ENCODE data around the gene KIAA0513.
"Not testable (repeated sequence)": the region's sequence is repeated elsewhere in the genome, so short reads cannot be mapped to it uniquely, and the experiment has no call there.

The KIAA0513 gene

DNA sequence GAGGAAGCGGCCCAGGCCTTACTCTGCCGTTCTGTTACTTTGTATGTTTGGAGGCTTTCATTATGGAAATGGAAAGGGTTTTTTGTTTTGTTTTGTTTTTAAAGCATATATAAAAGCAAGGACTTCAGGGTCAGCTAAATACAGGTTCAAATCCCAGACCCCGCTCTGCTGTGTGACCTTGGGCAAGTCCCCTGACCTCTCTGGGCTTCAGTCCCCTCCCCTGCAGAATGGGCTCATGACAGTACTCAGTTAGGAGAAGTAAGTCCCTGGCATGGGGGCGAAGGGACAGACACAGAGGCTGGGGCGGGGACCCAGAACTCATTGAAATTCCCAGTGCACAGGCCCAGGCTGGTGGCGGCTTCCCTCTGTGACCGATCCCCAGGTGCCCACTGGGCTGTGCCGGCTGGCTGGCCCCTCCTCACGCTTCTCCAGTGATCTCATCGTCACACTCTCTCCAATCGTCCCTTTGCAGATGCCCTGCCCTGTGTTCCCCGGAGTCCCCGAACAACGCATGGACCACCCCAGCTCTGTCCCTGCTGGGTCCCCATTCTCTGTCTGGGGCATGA is 85.7 kb downstream of the KIAA0513 start:
- DNase-seq (ENCODE audit: low read depth) = no peak

DNA sequence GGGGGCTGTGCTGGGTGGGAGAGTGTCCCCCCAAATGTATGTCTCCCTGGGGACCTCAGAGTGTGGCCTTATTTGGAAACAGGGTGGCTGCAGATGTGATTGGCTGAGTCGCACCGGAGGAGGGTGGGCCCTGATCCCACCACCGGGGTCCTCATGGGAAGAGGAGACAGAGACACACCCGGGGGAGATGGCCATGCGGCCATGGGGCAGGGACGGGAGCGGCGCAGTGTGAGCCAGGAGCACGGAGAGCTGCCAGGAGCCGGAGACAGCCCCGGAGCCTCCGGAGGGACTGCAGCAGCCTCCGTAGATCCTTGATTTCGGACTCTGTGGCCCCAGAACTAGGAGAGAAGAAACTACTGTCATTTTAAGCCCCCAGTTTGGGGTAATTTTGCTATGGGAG is 86.3 kb downstream of the KIAA0513 start:
- DNase-seq (ENCODE audit: low read depth) = no peak

DNA sequence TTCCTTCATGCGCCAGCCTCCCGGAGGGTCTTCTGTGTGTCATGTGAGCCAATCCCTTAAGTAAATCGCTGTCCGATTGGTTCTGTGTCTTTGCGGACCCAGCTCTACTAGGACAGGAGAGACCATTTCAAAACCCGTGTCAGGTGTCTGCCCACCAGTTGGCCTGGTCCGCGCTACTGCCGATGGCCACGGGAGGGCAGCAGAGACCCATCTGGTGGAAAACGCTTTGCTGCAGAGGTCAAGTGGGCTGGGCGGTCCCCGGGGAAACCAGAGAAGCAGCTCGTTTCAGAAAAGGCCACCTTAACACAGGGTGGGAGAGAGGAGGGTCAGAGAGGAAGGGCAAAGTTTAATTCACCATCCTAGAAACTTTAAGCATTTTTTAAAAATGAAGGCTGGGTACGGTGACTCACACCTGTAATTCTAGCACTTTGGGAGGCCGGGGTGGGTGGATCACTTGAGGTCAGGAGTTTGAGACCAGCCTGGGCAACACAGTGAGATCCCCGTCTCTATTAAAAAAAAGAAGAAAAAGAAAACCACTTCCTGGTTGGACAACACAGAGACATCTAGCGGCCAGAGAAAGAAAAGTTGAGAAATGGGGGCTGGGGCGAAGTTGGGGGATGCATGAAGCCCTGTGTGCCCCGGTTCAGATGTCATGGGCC is 87.4 kb downstream of the KIAA0513 start:
- DNase-seq (ENCODE audit: low read depth) = peak; percentile 51

DNA sequence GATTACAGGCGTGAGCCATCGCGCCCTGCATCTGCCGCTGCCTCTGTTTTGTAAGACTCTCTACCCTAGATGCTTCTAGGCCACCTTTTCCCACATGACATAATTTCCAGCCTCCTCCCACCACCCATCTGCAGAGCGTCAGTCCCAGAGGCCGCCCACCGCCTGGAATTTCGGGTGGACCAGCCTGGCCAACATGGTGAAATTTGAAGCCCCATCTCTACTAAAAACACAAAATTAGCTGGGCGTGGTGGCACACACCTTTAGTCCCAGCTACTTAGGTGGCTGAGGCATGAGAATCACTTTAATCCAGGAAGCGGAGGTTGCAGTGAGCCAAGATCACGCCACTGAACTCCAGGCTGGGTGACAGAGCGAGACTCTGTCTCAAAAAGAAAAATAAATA is 89.8 kb downstream of the KIAA0513 start:
- DNase-seq (ENCODE audit: low read depth) = no peak

DNA sequence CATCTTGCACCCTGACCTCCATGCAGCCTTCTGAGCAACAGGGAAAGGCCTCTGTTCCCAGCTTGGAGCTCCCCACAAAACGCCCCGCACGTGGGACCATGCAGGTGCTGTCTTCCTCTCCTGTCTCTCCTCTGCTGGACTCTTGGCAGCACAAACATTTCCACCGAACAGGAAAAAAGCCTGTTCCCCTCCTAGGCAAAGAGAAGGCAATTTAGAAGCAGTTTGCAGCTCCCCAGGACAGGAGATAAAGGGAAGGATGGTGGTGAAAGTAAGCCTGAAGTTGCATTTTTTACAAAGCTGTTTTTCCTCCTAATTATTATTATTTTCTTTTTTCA is 92.4 kb downstream of the KIAA0513 start:
- no peak for DNase-seq (ENCODE audit: low read depth)

DNA sequence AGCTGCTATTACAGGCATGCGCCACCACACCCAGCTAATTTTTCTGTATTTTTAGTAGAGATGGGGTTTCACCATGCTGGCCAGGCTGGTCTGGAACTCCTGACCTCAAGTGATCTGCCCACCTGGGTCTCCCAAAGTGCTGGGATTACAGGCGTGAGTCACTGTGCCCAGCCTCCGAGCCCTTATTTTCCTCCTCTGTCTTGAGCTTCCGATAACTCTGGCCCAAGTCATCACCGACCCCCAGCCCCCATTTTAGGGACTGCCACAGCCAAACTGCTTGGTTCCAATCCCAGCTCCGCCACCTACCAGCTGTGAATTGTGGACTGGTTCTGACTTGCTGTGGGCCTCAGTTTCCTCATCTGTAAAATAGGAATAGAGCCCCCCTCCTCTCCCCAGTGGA is 95.8 kb downstream of the KIAA0513 start:
- not testable (repeated sequence) for DNase-seq (ENCODE audit: low read depth)

DNA sequence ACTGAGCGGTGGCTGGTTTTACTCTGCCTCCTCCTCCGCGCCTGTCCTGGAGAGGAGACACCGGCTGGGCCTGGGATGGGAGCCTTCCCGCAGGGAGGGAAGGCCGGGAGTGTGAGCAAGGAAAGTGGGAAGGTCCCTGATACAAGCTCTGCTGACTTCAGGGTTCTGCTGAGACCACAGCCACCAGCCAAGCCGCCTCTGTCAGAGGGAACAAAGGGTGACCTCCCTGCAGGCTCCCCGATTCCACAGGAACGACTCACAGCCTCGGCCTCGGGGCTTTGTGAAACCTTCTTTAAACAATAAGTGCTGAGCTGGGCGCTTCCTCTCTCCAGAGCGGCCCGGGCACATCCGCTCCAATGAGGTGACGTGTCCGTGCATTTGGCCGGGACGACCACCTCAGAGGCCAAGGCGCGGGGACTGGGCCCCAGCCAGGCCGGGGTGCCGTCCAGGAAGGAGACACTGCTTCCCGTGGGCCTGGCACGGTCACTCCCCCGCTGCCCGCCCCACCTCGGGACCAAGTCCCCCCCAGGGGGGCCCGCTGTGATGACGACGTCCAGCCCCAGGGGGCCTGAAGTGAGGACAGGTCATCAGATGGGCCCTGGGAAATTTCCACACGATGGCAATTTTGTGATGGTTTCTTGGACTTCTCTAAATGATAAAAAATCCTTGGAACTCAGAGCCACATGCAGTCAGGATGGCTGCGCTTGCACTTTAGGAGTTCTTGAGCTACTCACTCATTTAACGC is 96.5 kb downstream of the KIAA0513 start:
- no peak for DNase-seq (ENCODE audit: low read depth)

DNA sequence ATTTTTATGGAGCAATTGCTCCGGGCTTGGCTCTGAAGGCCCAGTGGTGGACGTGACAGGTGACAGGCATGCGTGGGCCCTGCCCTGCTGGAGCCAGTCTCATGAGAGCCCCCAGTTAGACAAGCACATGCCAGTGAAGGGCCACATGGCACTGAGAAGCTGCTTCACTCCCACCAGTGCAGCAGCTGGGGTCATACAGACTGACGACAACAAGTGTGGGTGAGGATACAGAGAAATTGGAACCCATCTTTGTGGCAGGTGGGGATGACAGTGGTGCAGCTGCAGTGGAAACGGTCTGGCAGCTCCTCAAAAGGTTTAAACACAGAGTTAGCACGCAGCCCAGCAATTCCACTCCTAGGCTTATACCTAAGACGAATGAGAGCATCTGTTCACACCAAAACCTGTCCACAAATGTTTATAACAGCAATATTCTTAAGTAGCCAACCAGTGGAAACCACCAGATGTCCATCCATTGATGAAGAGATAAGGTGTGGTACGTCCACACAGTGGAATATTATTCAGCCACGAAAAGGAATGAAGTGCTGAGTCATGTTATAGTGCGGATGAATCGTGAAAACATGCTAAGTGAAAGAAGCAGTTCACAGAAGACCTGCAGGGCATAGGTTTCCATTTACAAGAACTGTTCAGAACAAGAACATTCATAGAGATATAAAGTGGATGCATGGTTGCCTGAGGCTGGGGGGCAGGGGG is 97.2 kb downstream of the KIAA0513 start:
- no peak for DNase-seq (ENCODE audit: low read depth)

DNA sequence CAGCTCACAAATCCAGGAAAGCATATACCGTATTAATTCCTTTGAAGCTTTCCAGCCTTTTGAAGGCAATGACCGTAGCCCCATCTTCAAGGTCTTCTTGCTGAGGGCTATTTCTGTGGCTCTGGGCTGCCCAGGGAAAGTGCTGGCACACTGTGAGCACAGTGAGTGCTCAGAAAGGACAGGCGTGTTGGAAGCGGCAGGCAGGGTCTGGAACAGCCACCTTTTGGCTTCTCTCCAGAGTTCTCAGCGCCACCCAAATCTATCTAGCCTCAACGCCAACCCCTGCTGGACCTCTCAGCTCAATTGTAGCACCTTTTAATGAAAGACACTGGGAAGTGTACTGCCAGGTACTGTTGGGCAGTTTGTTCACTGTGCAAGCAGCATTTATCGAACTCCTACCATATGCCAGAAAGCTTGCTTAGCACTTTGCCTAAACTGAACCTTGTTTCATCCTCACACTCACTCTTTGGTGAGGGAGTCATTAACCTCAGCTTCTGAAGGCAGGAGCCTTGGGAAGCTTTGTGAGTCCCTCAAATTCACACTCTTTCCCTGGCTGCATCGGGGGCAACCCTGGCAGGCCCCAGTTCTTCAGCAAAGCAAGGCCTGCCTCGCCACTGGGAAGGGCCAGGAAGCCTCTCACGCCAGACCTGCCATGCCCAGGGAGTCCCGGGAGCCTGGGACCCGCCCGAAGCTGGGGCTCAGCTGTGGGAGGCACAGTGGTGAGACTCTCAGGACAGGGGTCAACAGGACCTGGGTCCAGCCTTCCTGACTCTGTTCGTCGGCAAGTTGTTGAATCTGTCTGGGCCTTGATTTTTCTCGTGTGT is 98.2 kb downstream of the KIAA0513 start:
- no peak for DNase-seq (ENCODE audit: low read depth)

DNA sequence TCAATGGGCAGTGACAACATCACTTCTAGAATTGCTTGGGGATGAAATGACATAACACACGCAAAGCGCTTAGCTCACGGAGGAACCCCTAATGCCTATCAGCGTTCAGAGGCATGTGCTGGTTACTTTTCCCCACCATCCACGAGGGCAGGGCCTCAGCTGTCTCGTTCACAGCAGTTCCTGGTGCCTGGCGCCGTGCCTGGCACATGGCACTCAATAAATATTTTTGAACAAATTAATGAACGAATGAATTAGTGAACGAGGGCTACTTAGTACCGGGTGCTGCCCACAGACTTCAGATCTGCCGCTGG is 98.8 kb downstream of the KIAA0513 start:
- no peak for DNase-seq (ENCODE audit: low read depth)

DNA sequence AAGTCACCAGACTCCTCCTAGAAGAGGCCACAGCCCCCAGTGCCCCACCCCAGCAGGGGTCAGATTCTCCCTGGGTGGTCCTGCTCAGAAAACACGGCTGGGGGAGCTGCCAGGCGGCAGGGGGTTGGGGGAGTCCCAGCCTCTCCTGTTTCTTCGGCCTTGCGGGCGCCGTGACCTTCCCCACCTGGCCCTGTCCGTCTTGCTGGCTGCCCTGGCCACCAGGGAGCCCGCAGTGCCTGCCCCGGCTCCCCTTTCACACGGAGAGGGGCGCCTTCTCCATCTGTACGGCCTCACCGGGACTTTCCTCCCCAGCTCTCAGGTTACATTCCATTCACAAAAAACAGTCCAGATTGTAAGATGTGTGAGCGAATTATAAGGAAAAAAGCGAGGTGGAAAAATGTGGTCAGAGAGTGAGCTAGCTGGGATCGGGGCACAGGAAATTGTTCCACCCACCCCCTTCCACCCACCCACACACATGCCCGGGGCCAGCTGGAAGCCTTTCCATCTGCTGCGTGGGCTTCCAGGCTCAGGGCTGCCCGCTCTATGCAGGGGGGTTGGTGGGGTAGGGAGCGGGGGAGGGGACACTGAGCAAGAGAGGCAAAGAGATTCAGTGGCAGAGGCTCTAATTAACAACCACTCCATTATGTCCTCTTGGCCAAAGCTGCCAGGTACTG is 99.2 kb downstream of the KIAA0513 start:
- no peak for DNase-seq (ENCODE audit: low read depth)

DNA sequence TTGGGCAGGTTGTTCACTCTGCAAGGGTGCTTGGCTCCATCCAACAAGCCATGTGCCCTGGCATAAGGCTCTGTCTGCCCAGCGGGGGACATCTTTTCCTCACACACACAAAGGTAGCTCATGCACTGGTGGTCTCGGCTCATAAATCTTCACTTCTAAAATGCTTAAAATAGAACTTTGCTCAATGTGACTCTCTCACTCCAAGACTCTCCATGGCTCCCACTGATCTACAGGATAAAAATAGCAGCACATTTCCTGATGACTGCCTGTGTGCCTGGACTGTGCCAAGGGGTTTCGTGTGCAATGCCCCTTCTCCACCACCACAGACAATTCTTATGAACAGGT is 99.8 kb downstream of the KIAA0513 start:
- no peak for DNase-seq (ENCODE audit: low read depth)

DNA sequence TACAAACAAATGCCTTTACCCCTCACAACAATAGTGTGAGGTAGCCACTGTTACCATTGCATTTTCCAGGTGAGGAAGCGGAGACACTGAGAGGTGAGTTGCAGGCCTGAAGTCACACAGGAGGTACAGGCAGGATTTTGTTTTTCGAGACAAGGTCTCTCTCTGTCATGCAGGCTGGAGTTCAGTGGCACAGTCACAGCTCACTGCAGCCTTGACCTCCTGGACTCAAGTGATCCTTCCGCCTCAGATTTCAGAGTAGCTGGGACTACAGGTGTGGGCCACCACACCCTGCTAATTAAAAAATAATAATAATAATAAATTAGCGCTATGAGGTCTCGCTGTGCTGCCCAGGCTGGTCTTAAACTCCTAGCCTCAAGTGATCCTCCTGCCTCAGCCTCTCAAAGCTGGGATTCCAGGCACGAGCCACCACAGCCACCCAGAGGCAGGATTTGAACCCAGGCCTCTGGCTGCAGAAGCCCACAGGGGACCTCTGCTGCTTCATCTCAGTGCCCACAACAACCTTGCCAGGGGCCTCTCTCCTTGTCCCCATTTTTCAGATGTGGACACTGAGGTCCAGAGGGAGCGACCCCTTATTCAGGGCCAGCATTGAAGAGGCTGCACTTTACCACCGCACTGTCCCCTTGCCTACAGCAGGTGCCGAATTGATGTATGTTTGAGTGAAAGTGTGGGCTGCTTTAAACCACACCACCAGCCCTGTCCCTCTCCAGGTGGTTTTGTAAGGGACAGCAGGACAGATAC is 100.7 kb downstream of the KIAA0513 start:
- DNase-seq (ENCODE audit: low read depth) = no peak

DNA sequence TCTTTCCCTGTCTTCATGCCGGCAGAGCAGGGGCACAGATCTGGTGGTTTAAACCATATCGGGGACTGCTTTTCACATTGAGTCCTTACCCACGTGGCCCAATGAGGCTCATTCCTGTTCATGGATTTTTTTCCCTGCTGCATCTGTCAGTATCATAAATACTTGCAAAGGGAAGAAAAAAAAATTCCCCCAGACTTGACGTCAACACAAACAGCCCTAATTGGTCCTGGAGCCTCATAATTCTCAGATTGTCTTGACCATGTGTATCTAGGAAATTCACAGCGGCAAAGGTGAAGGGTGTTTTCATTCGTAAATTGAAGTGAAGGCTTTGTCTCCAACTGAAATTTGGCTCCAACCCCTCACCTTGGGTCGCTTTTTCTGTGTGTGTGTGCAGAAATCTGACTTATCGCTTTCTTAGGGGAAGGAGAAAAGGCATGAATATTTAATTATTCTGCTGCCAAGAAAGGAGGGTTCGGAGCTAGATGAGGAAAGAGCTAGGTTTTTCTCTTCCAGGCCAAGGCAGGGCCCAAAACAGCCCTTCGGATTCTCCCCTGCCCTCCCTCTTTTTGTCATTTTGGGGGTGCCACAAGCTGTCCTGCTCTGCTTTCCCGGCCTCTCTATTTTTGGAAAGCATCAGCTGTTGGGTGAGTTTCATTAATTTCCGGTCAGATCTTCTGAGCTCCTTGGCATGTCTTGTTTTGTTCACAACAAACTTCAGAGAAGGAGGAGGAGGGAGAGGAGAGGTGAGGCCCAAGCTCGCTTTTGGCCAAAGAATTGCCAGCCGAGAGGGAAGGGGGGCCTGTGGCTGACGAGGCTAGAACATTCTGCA is 102.5 kb downstream of the KIAA0513 start:
- DNase-seq (ENCODE audit: low read depth) = no peak

DNA sequence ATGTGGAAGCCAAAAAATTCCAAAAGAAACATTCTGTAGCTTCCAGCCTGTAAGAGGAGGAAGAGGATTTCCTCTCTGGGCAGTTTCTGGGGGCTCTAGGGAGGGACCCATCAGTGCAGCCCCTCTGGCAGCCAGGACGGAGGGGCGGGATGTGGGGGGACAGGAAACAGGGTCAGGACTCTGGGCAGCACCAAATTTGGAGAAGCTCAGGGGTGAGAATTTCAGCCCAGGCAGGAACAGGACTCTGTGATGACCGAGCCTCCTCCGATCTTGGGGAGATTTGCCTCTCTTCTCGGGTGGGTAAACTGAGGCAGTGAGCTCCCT is 103.1 kb downstream of the KIAA0513 start:
- no peak for DNase-seq (ENCODE audit: low read depth)

DNA sequence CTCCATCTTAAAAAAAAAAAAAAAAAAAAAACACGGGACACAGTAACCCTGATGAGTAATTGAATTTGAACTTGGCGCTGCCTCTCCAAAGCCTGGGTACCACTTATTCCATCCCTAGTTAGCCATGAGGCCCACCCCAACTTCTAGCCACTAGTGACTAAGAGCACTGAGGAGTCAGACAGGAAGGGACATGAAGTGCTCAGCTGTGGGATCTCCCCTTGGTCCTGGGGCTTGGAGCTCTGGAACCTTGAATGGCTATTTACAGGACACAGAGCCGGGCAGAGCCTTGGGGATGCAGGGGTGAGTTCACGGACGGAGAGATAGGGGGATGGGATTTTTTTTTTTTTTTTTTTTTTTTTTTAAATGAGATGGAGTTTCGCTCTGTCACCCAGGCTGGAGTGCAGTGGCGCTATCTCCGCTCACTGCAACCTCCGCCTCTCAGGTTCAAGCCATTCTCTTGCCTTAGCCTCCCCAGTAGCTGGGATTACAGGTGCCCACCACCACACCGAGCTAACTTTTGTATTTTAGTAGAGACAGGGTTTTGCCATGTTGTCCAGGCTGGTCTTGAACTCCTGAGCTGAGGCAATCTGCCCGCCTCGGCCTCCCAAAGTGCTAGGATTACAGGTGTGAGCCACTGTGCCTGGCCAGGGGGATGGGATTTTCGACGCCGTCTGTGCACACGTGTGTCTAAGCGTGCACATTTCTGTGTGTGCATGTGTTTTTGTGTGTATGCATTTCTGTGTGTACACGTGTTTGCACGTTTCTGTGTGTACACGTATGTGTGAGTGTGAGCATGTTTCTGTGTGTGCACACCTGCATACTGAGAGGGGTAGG is 105.1 kb downstream of the KIAA0513 start:
- no peak for DNase-seq (ENCODE audit: low read depth)

DNA sequence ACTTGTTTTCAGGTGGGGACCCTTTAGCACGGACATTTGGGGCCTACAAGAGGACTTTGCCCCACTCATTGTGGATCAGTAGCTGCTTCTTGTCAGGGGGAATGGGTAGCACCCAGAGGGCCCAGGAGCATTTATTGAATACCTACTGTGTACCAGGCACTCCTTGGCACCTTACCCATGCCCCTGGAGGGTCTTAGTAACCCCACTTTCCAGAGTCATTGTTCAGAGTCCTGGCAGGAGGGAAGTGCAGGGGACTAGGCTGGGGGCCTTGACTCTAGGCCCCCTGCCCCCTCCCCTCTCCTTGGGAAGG is 105.7 kb downstream of the KIAA0513 start:
- DNase-seq (ENCODE audit: low read depth) = no peak

DNA sequence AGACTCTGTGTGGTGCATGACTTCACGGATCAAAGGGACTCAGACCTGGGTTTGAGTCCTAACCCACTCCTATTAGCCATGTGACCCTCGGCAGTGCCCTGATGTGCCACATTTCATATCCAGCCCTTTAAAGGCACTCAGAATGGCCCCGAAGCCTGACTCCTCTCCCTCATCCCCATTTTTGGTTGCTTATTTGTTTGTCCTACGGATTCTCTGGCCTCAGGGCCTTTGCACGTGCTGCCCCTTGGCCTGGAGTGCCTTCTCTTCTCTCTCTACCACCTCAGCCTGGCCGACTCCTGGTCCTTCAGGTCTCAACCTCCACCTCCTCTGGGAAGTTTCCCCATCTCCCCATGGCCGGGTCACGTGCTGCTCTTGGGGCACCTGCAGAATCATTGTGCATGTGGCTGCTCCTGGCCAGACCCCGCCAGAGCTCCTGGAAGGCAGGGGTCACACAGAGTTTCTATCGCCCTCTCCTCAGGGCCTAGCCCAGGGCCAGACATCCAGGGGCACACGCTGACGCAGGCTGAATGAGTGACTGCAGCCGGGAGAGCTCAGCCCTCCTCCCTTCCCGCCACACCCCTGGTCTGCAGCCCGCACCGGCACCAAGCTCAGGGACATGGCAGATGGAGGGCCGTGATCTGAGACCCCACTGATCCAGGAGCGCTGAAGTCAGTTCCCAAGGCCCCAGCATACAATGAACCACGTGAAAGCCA is 106.6 kb downstream of the KIAA0513 start:
- DNase-seq (ENCODE audit: low read depth) = no peak

DNA sequence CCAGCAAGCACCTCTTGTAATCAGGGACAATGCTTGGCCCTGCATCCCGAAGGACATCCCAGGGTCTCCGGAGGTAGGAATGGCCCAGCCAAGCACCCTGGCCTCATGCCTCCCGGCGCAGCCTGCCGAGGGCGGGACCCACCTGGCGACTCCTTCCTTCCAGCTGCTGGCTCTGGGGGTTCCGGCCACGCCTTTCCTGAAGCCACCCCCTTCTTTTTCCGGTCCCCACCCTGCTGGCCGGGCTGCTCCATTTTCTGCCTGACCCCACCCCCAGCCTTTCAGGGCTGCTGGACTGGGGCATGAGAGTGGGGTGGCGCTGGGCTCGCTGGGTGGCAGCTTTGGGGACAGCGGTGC is 107.2 kb downstream of the KIAA0513 start:
- DNase-seq (ENCODE audit: low read depth) = no peak

Measured in HS-27A (cell line).